ENCODE results near the gene KCNK16.

Gene KCNK16

DNA sequence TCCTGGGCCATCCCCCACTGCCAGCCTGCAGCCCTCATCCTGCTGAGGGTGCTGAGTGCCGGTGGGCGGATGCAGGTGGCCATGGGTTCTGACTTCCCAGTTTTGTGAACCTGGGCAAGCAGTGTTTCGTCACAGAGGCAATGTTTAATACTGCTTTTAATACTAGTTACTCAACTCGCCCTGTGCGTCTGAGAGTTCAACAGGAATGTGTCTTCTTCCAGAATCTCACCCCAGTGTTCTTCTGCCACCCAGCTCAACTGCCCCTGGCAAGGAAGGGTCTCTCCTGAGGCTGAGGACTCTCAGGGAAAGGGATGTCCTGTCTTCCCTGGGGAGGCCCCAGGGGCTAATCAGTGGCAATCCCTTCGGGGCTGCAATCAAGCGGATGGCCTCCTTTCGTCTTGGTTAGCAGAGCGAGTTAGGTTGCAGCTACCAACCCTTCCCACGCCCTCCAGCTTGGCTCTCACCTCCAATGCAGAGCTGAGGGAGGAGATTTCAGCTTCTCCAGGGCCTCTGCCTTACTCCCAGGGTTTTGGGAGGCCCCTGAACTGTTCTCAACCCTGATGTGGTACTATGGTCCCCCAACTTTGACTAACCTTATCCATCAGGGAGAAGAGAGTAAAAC lies 2.0 kb downstream of the KCNK16 start:
- Histone ChIP-seq H3K27ac (no peak overlapping the region), H3K27me3 (ENCODE audit: insufficient read depth, low read depth, severe bottlenecking) (no peaks in the 10 kb centered on the region), H3K9me3 (ENCODE audit: severe bottlenecking) (peaks cover 3% of the 10 kb centered on the region), H3K4me3 (ENCODE audit: low read depth, low read length) (no peak overlapping the region), H3K36me3 (no peaks in the 10 kb centered on the region)
- DNase-seq, result no peak
- TF ChIP-seq, protein P1, sequence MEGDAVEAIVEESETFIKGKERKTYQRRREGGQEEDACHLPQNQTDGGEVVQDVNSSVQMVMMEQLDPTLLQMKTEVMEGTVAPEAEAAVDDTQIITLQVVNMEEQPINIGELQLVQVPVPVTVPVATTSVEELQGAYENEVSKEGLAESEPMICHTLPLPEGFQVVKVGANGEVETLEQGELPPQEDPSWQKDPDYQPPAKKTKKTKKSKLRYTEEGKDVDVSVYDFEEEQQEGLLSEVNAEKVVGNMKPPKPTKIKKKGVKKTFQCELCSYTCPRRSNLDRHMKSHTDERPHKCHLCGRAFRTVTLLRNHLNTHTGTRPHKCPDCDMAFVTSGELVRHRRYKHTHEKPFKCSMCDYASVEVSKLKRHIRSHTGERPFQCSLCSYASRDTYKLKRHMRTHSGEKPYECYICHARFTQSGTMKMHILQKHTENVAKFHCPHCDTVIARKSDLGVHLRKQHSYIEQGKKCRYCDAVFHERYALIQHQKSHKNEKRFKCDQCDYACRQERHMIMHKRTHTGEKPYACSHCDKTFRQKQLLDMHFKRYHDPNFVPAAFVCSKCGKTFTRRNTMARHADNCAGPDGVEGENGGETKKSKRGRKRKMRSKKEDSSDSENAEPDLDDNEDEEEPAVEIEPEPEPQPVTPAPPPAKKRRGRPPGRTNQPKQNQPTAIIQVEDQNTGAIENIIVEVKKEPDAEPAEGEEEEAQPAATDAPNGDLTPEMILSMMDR (IDR thresholded peaks at IDR 0.05; ENCODE audit: low read depth, low read length), result no peak

DNA sequence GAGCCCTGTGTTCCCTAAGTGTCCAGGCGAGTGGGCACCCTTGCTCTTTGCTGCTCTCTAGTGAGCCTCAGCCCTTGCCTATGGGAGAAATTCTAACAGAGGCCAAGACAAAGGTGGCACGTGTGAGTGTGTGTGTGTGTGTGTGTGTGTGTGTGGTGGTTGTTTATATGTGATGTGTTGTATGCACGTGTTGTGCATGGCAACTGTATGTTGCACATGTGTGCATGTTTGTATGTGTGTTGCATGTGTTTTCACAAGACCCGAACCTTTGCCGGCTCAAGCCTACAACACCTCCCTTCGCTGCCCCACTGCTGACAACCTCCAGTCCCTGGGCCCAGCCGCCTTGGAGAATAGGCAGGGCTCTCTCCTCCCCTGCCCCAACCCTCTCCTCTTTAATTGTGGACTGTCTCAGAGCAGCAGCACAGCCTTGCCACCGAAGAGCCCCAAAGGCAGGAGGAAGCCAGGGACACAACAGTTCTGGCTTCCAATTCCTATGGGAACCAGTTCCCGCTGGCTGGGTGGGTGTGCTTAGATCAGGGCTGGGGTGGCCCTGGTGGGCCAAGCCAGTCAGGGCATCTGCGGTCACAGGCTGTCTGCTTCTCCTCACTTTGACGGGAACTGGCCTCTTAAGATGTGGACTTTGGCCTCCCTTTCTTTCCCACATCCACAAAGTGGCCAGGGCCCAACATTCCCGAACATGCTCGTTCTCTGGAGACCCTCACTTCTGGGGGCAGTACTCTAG lies 2.7 kb downstream of the KCNK16 start:
- no peak overlapping the region for H3K4me3 ChIP-seq (ENCODE audit: low read depth, low read length)
- TF ChIP-seq, protein P1 (IDR thresholded peaks at IDR 0.05; ENCODE audit: low read depth, low read length), result no peak
- no peak overlapping the region for H3K27ac ChIP-seq
- no peaks in the 10 kb centered on the region for H3K36me3 ChIP-seq
- no peaks in the 10 kb centered on the region for H3K27me3 ChIP-seq (ENCODE audit: insufficient read depth, low read depth, severe bottlenecking)
- peaks cover 3% of the 10 kb centered on the region for H3K9me3 ChIP-seq (ENCODE audit: severe bottlenecking)
- DNase-seq, result no peak

DNA sequence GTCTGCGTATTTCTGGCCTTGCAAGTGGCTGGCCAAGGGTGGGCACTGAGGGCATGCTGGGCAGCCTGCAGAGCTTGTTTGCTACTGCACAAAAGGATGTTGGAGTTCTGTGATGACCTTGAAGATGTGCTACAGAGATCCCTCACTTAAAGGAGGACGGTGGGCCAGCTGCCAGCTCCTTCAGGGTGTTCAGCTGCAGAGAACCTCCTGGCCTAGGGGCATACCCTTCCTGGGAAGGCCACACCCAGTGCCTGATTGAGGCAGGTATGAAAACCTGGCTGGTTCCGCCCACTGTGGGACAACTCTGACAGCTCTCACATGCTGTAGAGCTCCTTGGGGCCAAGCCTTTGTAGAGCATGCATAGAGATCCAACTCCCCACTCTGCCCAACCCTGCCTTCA lies 5.2 kb downstream of the KCNK16 start:
- TF ChIP-seq, protein P1 (IDR thresholded peaks at IDR 0.05; ENCODE audit: low read depth, low read length), result no peak
- Histone ChIP-seq H3K4me3 (ENCODE audit: low read depth, low read length) (no peak overlapping the region), H3K27me3 (ENCODE audit: insufficient read depth, low read depth, severe bottlenecking) (no peaks in the 10 kb centered on the region), H3K9me3 (ENCODE audit: severe bottlenecking) (peaks cover 9% of the 10 kb centered on the region), H3K36me3 (no peaks in the 10 kb centered on the region), H3K27ac (no peak overlapping the region)
- no peak for DNase-seq

DNA sequence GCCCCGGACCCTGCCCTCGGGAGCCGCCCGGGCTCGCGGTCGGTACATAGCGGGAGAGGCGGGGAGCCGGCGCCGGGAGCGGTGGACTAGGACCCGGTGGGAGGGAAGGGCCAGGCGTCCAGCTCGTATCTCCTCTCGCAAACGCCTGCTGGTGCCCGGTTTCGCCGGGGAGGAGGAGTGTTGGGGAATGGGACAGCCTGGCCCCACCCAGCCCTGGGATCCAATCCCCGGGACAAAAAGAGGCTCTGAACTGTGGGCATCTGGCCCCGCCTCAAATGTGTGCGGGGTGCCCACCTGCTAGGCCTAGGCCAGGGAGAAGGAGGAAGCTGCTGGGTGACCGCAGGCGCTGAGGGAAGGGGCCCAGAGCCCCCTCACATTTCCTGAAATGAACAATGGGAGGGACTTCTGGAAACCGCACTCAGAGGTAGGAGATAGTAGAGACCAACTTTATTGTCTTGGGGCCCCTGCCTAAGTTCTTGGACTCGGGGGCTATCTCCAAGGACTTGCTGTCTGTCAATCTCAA lies 8.2 kb downstream of the KCNK16 start, which contains the start of gene KCNK17:
KCNK17 (minus strand) TSS at position 147 of the 523 bp plus-strand sequence; CDS start at position 48, 99 bp downstream.
- DNase-seq, result no peak
- H3K36me3 ChIP-seq, result no peaks in the 10 kb centered on the region
- TF ChIP-seq, protein P1 (IDR thresholded peaks at IDR 0.05; ENCODE audit: low read depth, low read length), result no peak
- H3K27me3 ChIP-seq (ENCODE audit: insufficient read depth, low read depth, severe bottlenecking), result no peaks in the 10 kb centered on the region
- H3K27ac ChIP-seq, result no peak within 1 kb of the TSS
- H3K4me3 ChIP-seq (ENCODE audit: low read depth, low read length), result no peak within 1 kb of the TSS
- H3K9me3 ChIP-seq (ENCODE audit: severe bottlenecking), result peaks cover 9% of the 10 kb centered on the region

DNA sequence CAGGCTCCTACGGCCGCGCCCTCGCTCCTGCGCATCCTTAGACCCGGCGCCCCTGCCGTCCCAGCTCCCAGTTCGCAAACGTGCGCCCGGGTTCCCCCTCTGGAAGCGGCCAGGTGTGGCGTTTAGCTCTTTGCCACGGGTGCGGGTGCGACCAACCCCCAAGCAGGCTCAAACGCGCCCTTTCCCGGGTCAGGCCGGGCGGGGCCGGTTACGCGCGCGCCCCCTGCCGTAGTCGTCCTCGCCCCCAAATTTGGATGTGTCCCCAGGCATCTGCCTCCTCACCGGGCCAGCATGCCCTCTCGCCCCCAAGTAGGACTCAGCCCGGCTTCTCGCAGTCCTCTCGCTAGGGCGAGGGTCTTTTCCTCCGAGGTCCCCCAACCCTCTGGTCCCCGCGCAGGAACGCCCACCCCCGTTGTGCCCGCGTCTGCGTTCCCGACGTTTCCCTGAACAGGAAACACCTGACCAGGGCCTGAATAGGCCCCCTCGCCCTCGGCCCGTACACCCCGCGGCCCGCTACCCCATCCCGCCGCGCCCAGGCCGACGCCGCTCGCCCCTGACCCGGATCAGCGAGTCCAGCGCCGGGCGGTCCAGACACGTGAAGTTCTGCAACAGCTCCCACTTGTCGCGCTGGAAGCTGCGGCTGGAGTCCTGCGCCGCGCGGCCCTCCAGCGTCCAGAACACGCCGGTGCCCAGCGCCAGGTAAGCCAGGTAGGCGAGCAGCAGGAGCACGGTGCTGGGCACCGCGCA lies 8.8 kb downstream of the KCNK16 start:
- no peaks in the 10 kb centered on the region for H3K36me3 ChIP-seq
- DNase-seq, result no peak
- no peak overlapping the region for H3K27ac ChIP-seq
- H3K27me3 ChIP-seq (ENCODE audit: insufficient read depth, low read depth, severe bottlenecking), result no peaks in the 10 kb centered on the region
- peaks cover 9% of the 10 kb centered on the region for H3K9me3 ChIP-seq (ENCODE audit: severe bottlenecking)
- TF ChIP-seq, protein P1 (IDR thresholded peaks at IDR 0.05; ENCODE audit: low read depth, low read length), result no peak
- no peak overlapping the region for H3K4me3 ChIP-seq (ENCODE audit: low read depth, low read length)

All from WERI-Rb-1 (cell line).